Stimulated activated CD4-positive, alpha-beta T cell treated with anti-CD3 and anti-CD28 coated beads, Interleukin-2, amount 100 ng/mL, for 24 hours (primary cell): ENCODE data around the gene KCNH2.
A peak's percentile ranks its signal among the peaks of the same experiment; 100 is the strongest.
"Not testable (repeated sequence)": the region's sequence is repeated elsewhere in the genome, so short reads cannot be mapped to it uniquely, and the experiment has no call there.

Experiments used
- DNase-seq, 2 donors: peaks; one replicate each; pipeline ENCODE4 v3.0.0-alpha.2; 2020

KCNH2 gene

GRCh38 chr7:151012031-151012692 lies 34.0 kb upstream of the KCNH2 start:
- no peak for DNase-seq

GRCh38 chr7:151011616-151012015 lies 33.5 kb upstream of the KCNH2 start:
- DNase-seq, result not testable (repeated sequence)

GRCh38 chr7:151011097-151011409 lies 32.9 kb upstream of the KCNH2 start:
- DNase-seq, result no peak

- peak; percentile 50 to 54 for DNase-seq
Measured at GRCh38 chr7:151010307-151011096, 32.4 kb upstream of the KCNH2 start.

GRCh38 chr7:151010037-151010306 lies 31.9 kb upstream of the KCNH2 start:
- no peak for DNase-seq

GRCh38 chr7:151009327-151010036 lies 31.4 kb upstream of the KCNH2 start:
- no peak for DNase-seq

- peak; percentile 87 to 92 for DNase-seq
Measured at GRCh38 chr7:151008511-151009323, 30.6 kb upstream of the KCNH2 start.

- DNase-seq, result no peak
Measured at GRCh38 chr7:151008143-151008510, 30.0 kb upstream of the KCNH2 start.

- DNase-seq, result no peak
Measured at GRCh38 chr7:151007469-151007898, 29.4 kb upstream of the KCNH2 start.

- DNase-seq, result no peak
Measured at GRCh38 chr7:151006590-151007300, 28.6 kb upstream of the KCNH2 start.

- no peak for DNase-seq
Measured at GRCh38 chr7:151005566-151005965, 27.4 kb upstream of the KCNH2 start.

- DNase-seq, result no peak
Measured at GRCh38 chr7:151003572-151003971, 25.5 kb upstream of the KCNH2 start.

GRCh38 chr7:151001546-151001945 lies 23.4 kb upstream of the KCNH2 start:
- no peak for DNase-seq

- DNase-seq, result no peak
Measured at GRCh38 chr7:151000897-151001495, 22.9 kb upstream of the KCNH2 start.

- DNase-seq, result no peak
Measured at GRCh38 chr7:150999497-151000230, 21.5 kb upstream of the KCNH2 start.

GRCh38 chr7:150999001-150999400 lies 20.9 kb upstream of the KCNH2 start:
- no peak for DNase-seq

- no peak for DNase-seq
Measured at GRCh38 chr7:150998341-150998740, 20.2 kb upstream of the KCNH2 start.

- DNase-seq, result no peak
Measured at GRCh38 chr7:150997817-150998216, 19.7 kb upstream of the KCNH2 start.

GRCh38 chr7:150997075-150997511 lies 19.0 kb upstream of the KCNH2 start:
- no peak for DNase-seq

- no peak for DNase-seq
Measured at GRCh38 chr7:150996376-150997074, 18.4 kb upstream of the KCNH2 start.
